Measurements from ENCODE around the gene COL23A1.
"Not testable (repeated sequence)": the region's sequence is repeated elsewhere in the genome, so short reads cannot be mapped to it uniquely, and the experiment has no call there.

The COL23A1 gene

DNA sequence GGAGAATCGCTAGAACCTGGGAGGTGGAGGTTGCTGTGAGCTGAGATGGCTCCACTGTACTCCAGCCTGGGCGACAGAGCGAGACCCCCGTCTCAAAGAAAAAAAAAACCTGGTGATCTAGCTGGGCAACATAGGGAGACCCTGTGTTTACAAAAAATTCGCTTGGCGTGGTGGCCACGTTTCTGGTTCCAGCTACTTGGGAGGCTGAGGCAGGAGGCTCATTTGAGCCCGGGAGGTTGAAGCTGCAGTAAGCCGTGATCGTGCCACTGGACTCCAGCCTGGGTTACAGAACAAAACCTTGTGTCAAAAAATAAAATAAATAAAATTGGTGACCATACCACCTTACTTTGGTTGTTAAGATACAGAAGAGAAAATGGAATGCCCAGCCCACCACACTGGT lies 387.7 kb downstream of the COL23A1 start:
- DNase-seq, result no peak

- peak; percentile 30 to 44 for DNase-seq
These were observed 388.3 kb downstream of the COL23A1 start for GRCh38 chr5:178201927-178202235.

GRCh38 chr5:178201221-178201926 lies 388.8 kb downstream of the COL23A1 start:
- no peak for DNase-seq

DNA sequence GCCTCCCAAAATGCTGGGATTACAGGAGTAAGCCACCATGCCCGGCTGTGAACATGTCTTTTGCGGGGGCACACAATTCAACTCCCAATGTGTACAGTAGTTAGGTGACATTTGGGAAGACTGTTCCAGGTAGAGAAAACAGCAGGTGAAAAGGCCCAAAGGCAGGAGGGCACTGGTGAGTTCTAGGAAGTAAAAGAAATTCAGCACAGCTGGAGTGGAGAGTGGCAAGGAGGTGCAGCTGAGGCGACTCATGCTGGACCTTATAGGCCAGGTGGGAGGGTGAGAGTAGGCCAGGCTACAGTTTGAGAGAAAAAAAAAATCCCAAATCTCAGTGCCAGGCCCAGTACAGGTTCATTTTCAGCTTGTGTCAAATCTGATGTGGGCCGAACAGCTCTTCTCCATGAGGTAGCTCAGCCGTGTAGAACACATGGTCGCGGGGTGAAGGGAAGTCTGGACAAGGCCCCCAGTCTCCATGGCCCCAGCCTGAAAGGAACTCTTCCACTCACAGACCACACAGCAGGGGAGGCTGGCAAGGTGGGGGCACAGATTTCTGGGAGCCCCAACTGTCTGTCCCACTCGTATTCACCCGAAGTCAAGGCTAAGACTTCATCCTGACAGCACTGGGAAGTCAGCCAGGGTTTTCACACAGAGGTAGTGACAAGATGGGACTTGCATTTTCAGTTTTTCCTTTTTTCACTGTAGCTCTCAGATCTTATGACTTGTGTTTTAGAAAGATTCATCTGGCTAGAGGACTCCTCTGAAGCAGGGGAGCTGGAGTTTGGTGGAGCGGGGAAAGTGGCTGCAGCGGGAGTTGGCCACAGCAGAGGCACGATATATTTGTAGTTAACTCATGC lies 390.4 kb downstream of the COL23A1 start:
- DNase-seq, result no peak

DNA sequence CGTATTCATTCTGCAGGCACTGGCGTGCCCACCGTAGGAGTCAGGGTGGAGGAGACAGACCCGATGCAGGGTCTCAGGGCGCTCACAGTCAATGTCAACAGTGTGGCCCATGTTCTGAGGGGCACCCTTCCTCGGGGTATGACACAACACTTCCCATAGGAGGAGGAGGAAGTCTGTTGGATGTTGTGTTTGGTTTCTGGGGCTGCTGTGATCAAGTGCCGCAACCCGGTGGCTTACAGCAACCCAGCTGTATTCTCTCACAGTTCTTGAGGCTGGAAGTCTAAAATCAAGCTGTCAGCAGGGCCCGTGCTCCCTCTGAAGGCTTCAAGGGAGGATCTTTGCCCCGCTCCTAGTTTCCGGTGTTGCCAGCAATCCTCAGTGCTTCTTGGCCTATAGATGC lies 391.5 kb downstream of the COL23A1 start:
- DNase-seq, result peak; percentile 74 to 85

DNA sequence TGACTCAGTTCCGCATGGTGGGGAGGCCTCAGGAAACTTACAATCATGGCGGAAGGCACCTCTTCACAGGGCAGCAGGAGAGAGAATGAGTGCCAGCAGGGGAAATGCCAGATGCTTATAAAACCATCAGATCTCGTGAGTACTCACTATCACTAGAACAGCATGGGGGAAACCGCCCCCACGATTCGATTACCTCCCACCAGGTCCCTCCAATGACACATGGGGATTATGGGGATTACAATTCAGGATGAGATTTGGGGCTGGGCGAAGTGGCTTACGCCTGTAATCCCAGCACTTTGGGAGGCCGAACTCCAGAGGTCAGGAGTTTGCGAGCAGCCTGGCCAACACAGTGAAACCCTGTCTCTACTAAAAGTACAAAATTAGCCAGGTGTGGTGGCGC lies 392.0 kb downstream of the COL23A1 start:
- not testable (repeated sequence) for DNase-seq

GRCh38 chr5:178196986-178197385 lies 393.2 kb downstream of the COL23A1 start:
- no peak for DNase-seq

- DNase-seq, result no peak
These were observed 393.8 kb downstream of the COL23A1 start for GRCh38 chr5:178196281-178196812.

- DNase-seq, result peak; percentile 77 to 92
These were observed 396.2 kb downstream of the COL23A1 start for GRCh38 chr5:178194026-178194425.

DNA sequence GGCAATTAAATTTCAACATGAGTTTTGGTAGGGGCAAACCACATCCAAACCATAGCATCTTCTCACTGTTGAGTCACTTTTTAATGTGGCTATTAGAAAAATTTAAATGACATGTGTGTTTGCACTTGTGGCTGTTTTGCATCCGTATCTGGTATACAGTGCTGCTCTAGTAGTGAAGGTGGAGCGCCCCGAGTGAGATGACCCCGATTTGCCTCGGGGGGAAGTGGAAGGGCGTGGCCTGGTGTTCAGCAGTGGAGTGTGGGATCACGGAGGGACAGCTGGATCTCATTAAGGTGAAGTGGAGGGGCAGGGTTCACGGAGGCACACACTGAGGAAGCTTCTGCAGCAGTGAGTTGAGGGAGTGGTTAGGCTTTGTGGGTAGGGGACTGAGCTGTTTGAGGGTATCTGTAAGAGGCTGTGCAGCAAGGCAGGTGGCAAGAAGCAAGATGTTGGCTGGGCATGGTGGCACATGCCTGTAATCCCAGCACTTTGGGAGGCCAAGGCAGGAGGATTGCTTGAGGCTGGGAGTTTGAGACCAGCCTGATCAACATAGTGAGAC lies 396.9 kb downstream of the COL23A1 start:
- DNase-seq, result no peak

DNA sequence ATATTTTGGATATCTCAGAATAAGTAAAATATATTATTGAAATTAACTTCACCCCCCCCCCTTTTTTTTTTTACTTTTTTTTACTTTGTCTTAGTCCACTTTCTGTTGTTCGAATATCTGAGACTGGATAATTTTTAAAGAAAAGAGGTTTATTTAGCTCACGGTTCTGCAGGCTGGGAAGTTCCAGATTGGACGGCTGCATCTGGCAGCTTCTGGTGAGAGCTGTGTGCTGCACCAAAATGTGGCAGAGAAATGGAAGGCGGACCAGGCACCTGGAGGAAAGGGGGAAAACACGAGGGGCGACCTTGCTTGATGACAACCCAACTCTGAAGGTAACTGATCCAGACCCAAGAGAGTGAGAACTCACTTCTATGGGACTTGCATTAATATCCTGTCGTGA lies 397.4 kb downstream of the COL23A1 start:
- DNase-seq, result no peak

GRCh38 chr5:178192244-178192643 lies 397.9 kb downstream of the COL23A1 start:
- DNase-seq, result no peak

- DNase-seq, result no peak
These were observed 398.5 kb downstream of the COL23A1 start for GRCh38 chr5:178191661-178192060.

GRCh38 chr5:178189433-178189832 lies 400.8 kb downstream of the COL23A1 start:
- no peak for DNase-seq

All from Kasumi-1 (cell line).